Stimulated activated CD8-positive, alpha-beta memory T cell treated with anti-CD3 and anti-CD28 coated beads, Interleukin-15, amount 100 ng/mL, for 24 hours (primary cell): ENCODE results near the gene ENGASE.
"Not testable (repeated sequence)": the region's sequence is repeated elsewhere in the genome, so short reads cannot be mapped to it uniquely, and the experiment has no call there.

Source experiments
- DNase-seq: peaks from one replicate; pipeline ENCODE4 v3.0.0-alpha.2; 2020; ENCODE audit warnings: low read depth

The ENGASE gene

GRCh38 chr17:79053251-79053925 is 21.2 kb upstream of the ENGASE start:
- DNase-seq = no peak

DNA sequence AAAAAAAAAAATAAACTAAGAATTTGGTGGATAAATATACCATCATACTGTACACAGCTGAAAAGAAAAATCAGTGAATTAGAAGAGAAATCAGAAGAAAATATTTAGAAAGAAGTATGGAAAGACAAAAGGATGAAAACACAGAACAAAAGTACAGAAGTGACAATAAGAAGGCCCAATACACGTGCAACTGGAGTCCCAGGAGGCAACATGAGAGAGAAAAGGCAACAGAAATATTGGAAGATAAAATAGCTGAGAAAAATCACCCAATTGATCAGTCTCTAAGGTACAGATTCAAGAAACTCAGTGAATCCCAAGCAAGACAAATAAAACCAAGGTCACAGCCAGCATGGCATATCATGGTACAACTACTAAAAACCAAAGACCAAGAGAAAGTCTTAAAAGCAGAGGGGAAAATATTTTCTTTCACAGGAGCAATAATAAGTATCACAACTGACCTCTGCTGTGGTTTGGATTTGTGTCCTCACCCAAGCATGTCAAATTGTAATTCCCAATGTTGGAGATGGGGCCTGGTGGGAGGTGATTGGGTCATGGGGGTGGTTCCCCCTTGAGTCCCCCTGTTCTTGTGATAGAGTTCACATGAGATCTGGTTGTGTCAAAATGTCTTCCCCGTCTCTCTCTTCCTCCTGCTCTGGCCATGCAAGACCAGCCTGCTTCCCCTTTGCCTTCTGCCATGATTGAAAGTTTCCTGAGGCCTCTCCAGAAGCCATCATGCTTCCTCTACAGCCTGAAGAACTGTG is 20.2 kb upstream of the ENGASE start:
- DNase-seq = no peak

DNA sequence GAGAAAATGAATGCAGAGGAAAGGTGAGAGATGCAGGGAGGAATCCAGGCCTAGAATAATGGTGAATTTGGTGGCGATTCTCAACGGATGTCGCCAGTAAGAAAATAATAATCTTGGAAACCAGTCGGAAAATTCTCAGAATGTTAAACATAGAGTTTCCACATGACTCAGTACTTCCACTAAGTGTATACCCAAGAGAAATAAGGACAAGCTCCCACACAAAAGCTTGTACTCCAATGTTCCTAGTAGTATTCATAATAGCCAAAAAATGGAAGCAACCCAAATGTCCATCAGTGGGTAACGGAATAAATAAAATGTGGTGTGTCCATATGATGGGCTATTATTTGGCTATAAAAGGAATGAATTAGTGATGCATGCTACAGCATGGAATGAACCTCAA is 19.4 kb upstream of the ENGASE start:
- no peak for DNase-seq

DNA sequence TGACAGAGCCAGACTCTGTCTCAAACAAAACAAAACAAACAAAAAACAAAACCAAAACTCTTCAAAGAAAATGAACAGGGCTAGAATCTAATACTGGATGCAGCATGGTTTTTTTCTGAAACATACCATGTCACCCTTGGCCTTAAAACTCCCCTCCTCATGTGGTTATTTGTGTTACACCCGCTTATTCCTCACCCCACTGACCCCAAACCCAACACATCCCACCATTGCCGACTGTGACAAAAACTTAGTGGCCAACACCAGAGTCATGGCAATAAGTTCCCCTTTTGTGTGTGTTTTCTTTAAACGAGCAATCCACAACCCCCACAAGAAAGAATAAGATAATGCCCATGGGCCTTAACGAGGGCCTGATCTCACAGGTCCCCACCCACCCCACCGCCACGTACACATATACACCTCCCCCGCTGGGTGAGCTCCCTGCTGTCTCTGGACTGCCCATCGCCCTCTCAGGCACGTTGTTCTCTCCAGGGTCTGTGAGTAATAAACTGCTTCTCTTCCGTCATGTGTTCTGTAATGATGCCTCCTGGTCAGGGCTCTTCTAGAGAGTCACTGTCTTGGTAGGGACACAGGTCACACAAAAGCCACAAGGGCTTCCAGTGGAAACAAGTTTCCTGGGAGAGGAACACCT is 16.8 kb upstream of the ENGASE start:
- DNase-seq = no peak

DNA sequence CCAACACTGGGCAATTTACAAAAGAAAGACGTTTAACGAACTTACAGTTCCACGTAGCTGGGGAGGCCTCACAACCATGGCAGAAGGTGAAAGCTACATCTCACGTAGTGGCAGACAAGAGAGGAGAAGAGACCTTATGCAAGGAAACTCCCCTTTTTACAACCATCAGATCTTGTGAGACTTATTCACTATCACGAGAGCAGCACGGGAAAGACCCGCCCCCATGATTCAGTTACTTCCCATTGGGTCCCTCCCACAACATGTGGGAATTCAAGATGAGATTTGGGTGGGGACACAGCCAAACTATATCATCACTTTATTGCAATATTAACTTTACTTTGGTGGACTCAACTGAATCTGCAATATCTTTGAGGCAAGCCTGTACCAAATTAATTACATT is 11.9 kb upstream of the ENGASE start:
- no peak for DNase-seq

DNA sequence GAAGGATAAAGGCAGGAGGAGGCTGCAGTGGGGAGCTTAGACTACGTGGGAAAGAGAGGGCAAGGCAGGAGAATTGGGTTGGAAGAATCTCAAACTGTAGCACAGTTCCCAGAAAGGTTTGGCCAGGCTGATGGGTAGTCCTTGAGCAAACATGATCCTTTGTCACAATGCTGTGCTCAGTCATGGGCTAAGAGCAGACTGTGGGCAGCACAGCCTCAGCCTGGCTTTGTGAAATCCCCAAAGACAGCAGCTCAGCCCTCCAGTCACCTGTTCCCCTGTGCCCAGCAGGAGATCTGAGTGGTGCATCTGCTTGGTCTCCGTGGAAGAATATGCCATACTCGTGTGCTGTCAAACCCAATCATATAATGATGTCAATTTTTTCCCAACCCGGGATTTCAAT is 10.6 kb upstream of the ENGASE start:
- no peak for DNase-seq

GRCh38 chr17:79065105-79065670 is 9.4 kb upstream of the ENGASE start:
- no peak for DNase-seq

DNA sequence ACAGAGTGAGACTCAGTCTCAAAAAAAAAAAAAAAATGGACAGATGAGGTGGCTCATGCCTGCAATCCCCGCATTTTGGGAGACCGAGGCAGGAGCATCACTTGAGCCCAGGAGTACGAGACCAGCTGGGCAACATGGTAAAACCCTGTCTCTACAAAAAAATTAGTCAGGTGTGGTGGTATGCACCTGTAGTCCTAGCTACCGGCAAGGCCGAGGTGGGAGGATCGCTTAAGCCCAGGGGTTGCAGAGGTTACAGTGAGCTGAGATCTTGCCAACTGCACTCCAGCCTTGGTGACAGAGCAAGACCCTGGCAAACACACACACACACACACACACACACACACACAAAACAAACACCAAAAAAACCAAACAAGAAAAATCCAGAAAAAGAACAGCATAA is 7.7 kb upstream of the ENGASE start:
- DNase-seq = no peak

GRCh38 chr17:79070266-79070880 is 4.3 kb upstream of the ENGASE start:
- no peak for DNase-seq

GRCh38 chr17:79071161-79071740 is 3.4 kb upstream of the ENGASE start:
- DNase-seq = no peak

DNA sequence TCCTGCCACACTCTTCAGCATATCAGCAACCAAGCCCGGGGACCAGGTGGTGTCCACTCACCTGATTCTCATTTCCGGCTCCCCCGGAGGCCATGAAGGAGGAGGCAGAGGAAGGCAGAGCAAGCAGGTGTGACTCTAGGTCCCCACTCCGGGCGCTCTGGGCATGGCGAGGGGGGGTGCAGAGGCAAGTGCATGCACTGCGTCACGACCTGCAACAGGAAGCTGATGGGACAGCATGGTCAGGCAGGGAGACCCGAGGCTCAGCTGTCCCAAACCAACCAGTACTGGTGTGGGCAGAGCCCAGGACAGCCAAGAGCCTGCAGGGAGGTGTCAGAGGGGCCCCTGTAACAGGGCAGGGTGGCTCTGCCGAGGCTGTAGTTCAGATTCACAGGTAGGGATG is 2.1 kb upstream of the ENGASE start:
- no peak for DNase-seq

DNA sequence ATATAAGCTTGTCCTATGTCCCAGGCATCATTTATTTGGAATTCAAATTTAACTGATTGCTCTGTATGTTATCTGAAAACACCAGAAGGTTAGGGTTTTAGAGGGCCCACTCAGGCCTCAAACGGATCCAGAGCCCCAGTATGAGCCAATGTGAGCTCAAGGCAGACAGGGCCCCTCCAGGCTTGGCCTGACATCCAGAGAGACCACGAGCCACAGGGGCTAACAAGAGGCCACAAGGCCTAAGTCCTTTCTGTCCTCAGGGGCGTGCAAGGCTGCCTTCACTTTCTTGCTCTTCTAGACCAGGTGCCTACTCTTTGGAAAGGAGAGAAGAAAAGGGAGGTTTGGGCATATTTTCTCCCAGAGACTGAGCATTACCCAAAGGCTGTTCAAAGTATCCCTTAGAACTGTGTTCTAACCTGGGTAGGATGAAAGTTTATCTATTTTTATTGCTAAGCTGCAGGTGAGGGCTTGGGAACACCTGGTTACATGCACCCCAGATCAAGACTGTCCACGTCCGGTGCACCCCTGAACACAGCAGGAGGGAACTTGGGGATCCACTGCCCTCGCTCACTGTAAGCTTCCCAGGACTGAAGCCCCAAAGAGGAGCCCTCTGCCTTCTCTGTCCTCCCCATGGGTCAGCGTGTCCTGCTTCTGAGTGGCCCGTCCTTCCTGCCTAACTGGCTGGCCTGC is 1.5 kb upstream of the ENGASE start:
- DNase-seq = no peak

GRCh38 chr17:79073706-79074088 is 927 bp upstream of the ENGASE start:
- no peak for DNase-seq

DNA sequence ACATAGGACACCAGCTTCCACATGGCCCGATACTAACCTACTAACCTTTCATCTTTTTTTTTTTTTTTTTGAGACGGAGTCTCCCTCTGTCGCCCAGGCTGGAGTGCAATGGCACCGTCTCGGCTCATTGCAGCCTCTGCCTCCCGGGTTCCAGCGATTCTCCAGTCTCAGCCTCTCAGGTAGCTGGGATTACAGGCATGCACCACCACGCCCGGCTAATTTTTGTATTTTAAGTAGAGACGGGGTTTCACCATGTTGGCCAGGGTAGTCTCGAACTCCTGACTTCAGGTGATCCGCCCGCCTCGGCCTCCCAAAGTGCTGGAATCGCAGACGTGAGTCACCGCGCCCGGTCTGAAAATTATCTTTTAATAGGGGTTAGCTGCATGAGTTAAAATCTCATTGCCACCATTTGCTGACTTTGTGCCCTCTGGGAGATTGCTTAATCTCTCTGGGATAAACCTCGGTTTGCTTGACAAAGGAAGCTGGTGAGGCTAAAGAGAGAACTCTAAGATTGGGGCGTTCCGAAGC is 439 bp upstream of the ENGASE start:
- DNase-seq = not testable (repeated sequence)

- no peak for DNase-seq
Observed at GRCh38 chr17:79075446-79075750, 774 bp downstream of the ENGASE start.

- DNase-seq = no peak
Observed at GRCh38 chr17:79075861-79076406, 1.3 kb downstream of the ENGASE start.

GRCh38 chr17:79077587-79077986 is 3.0 kb downstream of the ENGASE start:
- DNase-seq = no peak

GRCh38 chr17:79078476-79079190 is 4.0 kb downstream of the ENGASE start:
- DNase-seq = no peak

DNA sequence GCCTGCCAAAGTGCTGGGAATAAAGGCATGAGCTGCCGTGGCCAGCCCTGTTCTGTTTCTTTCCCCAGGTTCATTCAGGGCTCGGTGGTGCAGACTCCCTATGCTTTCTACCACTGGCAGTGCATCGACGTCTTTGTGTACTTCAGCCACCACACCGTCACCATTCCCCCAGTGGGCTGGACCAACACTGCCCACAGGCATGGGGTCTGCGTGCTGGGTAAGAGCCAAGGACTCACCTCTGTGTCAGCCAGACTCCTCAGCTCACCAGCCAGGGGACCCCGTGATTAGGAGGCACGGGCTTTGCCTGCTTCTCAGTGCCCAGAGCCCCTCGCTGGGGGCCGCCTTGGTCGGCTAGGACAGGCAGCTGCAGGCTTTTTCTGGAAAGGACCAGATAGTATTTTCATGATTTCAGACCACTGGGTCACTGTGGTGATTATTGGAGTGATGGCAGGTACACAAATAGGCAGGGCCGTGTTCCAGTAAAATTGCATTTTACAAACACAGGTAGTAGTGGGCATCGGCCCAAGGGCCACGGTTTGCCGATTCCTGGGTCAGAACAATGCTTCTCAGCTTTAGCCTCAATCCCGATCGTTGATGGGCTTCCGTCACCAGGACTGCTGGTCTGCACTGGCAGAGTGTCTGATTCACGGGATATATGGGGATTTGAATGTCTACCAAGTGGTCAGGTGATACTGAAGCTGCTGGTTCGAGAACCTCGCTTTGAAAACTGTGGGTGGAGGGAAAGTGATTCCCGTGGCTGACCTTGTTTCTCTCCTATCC is 5.0 kb downstream of the ENGASE start:
- DNase-seq = no peak

DNA sequence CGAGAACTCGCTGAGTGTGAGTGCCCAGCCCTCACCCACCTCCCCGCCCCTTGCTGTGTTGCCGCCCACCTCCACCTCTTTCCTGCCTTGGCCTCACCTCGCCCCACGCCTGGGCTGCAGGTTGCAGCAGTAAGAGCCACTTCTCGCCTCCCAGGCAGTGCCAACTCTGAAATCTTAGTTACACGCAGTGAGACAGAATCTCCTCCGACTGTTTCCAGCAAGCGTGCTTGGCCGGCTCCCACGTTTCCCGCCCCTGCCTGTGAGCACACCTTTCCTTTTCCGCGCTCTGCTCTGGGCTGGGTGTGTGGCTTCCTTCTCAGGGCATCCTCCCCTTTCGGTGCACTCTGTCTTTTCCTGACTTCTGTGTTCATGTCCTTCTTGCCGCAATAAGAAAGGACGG is 5.7 kb downstream of the ENGASE start:
- DNase-seq = no peak
